Thyroid gland (tissue), 4 donors: ENCODE data around the gene CCNJL. TPM values are rescaled to one million over a fixed set of nuclear protein-coding genes. Genes with fewer than 3 reads are reported as not detected.

ENCODE experiments used
- DNase-seq, 2 donors: peaks; one replicate each; pipeline ENCODE4 v3.0.0-alpha.2; 2019
- H3K27ac ChIP-seq, 3 donors: fragments of 200-600 bp; sonication (generic); 1 replicate in 2 of 3; 2 replicates in 1 of 3; pipeline ENCODE4 v1.5.1; 2016 to 2019; ENCODE audit warnings: mild to moderate bottlenecking in 1 of 3, moderate library complexity in 1 of 3
- H3K27me3 ChIP-seq: fragments of 200-600 bp; sonication (generic); one replicate; pipeline ENCODE4 v1.5.1; 2019
- H3K36me3 ChIP-seq, 2 donors: fragments of 200-600 bp; sonication (generic); one replicate each; pipeline ENCODE4 v1.5.1; 2016 to 2019
- H3K4me1 ChIP-seq, 2 donors: fragments of 200-600 bp; sonication (generic); one replicate each; pipeline ENCODE4 v1.5.1; 2017 to 2019
- H3K4me3 ChIP-seq, 3 donors: fragments of 200-600 bp; sonication (generic); replicated peaks in 1 of 3; 1 replicate in 2 of 3; 2 replicates in 1 of 3; pipeline ENCODE4 v1.5.1; 2016; ENCODE audit warnings: mild to moderate bottlenecking in 1 of 3
- H3K9me3 ChIP-seq: fragments of 200-600 bp; sonication (generic); one replicate; pipeline ENCODE4 v1.5.1; 2017
- POLR2A ChIP-seq, 2 donors: fragments of 450-650 bp; IDR thresholded peaks; one replicate each; pipeline ENCODE4 v1.6.1; 2017; ENCODE audit warnings: antibody characterized with exemption in 2 of 2, mild to moderate bottlenecking in 2 of 2, moderate library complexity in 1 of 2
- WGBS, 2 donors: methylation state at CpG; one replicate each; pipeline ENCODE4 v1.1.5; 2017; 5-methylcytosine and 5-hydroxymethylcytosine counted together
- intact Hi-C: fragments of 100-400 bp; cut with DNase I; formaldehyde crosslinking; loops from one replicate; pipeline ENCODE4 v1.15.1; 2023
- total RNA-seq, 4 donors: library from RNA; depleted of rRNA; stranded (reverse); fragments of >200 nt; gene quantifications; one replicate each; pipeline ENCODE4 v1.2.3, GENCODE V29; 2016
- TF ChIP-seq, protein P1 (sequence below), 6 experiments: fragments of 200-600 bp in 3 of 6; fragments of 450-650 bp in 3 of 6; sonication (generic) in 3 of 6; IDR thresholded peaks; one replicate each; pipeline ENCODE4 v1.5.1; 2016 to 2019; ENCODE audit warnings: antibody characterized with exemption in 6 of 6, mild to moderate bottlenecking in 2 of 6, inconsistent platforms in 1 of 6, moderate library complexity in 1 of 6

CCNJL gene
- total RNA-seq, 4 donors from 2014 or later: 6.3 to 11.8 (median 10.0) TPM

DNA sequence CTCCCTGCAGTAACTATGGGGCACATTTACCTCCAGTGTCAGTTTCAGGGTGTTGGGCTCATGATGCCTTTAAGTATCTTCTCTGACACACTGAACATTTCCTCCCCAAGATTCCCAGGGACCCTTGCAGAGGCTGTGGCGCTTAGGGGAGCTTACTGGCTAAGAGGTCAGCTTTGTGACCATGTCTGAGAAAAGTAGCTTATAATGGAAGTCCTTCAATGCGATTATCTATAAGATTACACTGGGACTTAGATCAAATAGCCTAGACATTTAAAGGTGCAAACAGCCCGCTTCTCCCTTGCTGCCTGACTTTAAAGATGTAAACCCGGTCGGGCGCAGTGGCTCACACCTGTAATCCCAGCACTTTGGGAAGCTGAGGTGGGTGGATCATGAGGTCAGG is 57.7 kb downstream of the CCNJL start:
- H3K9me3 ChIP-seq: no peaks in the 10 kb centered on the region
- intact Hi-C loops: no loop called here
- 95 to 97% methylated on average over 6 of the region's 6 CpGs for WGBS, 2 donors
- TF ChIP-seq, protein P1, sequence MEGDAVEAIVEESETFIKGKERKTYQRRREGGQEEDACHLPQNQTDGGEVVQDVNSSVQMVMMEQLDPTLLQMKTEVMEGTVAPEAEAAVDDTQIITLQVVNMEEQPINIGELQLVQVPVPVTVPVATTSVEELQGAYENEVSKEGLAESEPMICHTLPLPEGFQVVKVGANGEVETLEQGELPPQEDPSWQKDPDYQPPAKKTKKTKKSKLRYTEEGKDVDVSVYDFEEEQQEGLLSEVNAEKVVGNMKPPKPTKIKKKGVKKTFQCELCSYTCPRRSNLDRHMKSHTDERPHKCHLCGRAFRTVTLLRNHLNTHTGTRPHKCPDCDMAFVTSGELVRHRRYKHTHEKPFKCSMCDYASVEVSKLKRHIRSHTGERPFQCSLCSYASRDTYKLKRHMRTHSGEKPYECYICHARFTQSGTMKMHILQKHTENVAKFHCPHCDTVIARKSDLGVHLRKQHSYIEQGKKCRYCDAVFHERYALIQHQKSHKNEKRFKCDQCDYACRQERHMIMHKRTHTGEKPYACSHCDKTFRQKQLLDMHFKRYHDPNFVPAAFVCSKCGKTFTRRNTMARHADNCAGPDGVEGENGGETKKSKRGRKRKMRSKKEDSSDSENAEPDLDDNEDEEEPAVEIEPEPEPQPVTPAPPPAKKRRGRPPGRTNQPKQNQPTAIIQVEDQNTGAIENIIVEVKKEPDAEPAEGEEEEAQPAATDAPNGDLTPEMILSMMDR (IDR thresholded peaks at IDR 0.05): no peak
- TF ChIP-seq POLR2A (IDR thresholded peaks at IDR 0.05): no peak
- no peak for DNase-seq
- no peaks in the 10 kb centered on the region for H3K27me3 ChIP-seq
- H3K36me3 ChIP-seq: no peaks in the 10 kb centered on the region
- H3K4me3 ChIP-seq: no peak overlapping the region
- H3K27ac ChIP-seq: peak overlapping the region in 1 of 3 donors; percentile 72
- H3K4me1 ChIP-seq: peaks cover 29 to 45% of the 10 kb centered on the region in 2 donors

GRCh38 chr5:160253441-160253840 is 58.9 kb downstream of the CCNJL start:
- Histone ChIP-seq H3K36me3 (no peaks in the 10 kb centered on the region), H3K4me1 (peaks cover 29 to 50% of the 10 kb centered on the region in 2 donors), H3K9me3 (no peaks in the 10 kb centered on the region), H3K27ac (peak overlapping the region; percentile 61 to 81 (median 72)), H3K27me3 (no peaks in the 10 kb centered on the region), H3K4me3 (no peak overlapping the region)
- intact Hi-C loops: no loop called here
- peak in 1 of 2 donors; percentile 8 for DNase-seq
- TF ChIP-seq POLR2A (IDR thresholded peaks at IDR 0.05): no peak
- TF ChIP-seq, protein P1 (IDR thresholded peaks at IDR 0.05): no peak
- WGBS, 2 donors: 79 to 91% methylated on average over 7 to 17 of the region's 17 CpGs

GRCh38 chr5:160252916-160253315 is 59.4 kb downstream of the CCNJL start:
- H3K9me3 ChIP-seq: no peaks in the 10 kb centered on the region
- peaks cover 29 to 50% of the 10 kb centered on the region in 2 donors for H3K4me1 ChIP-seq
- H3K36me3 ChIP-seq: no peaks in the 10 kb centered on the region
- H3K4me3 ChIP-seq: no peak overlapping the region
- intact Hi-C loops: no loop called here
- peak; percentile 57 to 64 for DNase-seq
- H3K27me3 ChIP-seq: no peaks in the 10 kb centered on the region
- H3K27ac ChIP-seq: peak overlapping the region; percentile 61 to 81 (median 72)
- TF ChIP-seq POLR2A (IDR thresholded peaks at IDR 0.05): no peak
- TF ChIP-seq, protein P1 (IDR thresholded peaks at IDR 0.05): no peak
- whole genome bisulfite sequencing, 2 donors: 47 to 54% methylated on average over 9 of the region's 9 CpGs

DNA sequence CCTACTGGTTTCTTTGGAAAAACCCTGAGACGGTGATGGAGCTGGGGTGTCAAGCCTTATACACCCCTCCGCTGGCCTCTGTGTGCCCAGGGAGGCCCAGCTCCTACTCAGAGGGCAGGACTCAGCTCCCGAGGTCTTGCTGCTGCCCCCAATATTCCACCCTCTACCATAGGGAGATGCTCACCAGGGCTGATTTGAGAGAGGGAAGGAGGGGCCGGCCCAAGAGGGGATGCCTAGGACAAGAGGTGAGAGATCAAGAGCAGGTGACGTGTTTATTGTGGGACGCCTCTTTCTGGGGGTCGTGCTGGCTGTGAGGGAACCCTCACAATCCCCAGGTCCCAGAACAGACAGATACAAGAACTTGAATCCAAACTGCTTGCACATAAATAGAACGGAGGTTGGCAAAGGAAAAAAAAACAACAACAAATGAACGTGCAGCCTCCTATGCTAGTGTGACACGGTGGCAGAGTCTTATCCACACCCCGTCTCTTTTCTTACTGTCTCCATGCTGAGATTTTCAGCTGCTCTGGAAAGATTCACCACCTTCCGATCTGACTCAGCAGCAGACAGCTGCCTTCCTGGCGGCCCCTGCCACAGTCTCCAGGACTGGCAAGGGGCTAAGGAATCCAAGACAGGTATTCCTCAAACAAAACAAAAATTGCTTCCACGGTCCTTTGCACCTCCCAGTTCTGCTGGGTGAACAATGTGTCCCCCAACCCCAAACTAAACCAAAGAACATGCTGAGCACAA is 60.8 kb downstream of the CCNJL start:
- DNase-seq: peak; percentile 12 to 43
- Histone ChIP-seq H3K4me1 (peaks cover 29 to 50% of the 10 kb centered on the region in 2 donors), H3K27me3 (no peaks in the 10 kb centered on the region), H3K27ac (peak overlapping the region; percentile 61 to 81 (median 72)), H3K9me3 (no peaks in the 10 kb centered on the region), H3K36me3 (no peaks in the 10 kb centered on the region), H3K4me3 (no peak overlapping the region)
- intact Hi-C loops: no loop called here
- 80 to 85% methylated on average over 14 of the region's 14 CpGs for WGBS, 2 donors
- TF ChIP-seq, protein P1 (IDR thresholded peaks at IDR 0.05): no peak
- no peak for TF ChIP-seq POLR2A (IDR thresholded peaks at IDR 0.05)

- no peak for DNase-seq
- peaks cover 29 to 50% of the 10 kb centered on the region in 2 donors for H3K4me1 ChIP-seq
- H3K9me3 ChIP-seq: no peaks in the 10 kb centered on the region
- intact Hi-C loops: no loop called here
- TF ChIP-seq, protein P1 (IDR thresholded peaks at IDR 0.05): no peak
- no peak for TF ChIP-seq POLR2A (IDR thresholded peaks at IDR 0.05)
- peak overlapping the region in 2 of 3 donors; percentile 72 to 81 for H3K27ac ChIP-seq
- no peaks in the 10 kb centered on the region for H3K36me3 ChIP-seq
- H3K4me3 ChIP-seq: no peak overlapping the region
- no peaks in the 10 kb centered on the region for H3K27me3 ChIP-seq
- 88 to 91% methylated on average over 2 of the region's 2 CpGs for WGBS, 2 donors
These were observed 61.5 kb downstream of the CCNJL start for GRCh38 chr5:160250826-160251225.
